Neutrophil (primary cell): ENCODE measurements around the gene BLOC1S2.

Experiments
- H3K27ac ChIP-seq: fragments of 200-600 bp; sonication (generic); 2 replicates; pipeline ENCODE4 v1.5.1; 2016; ENCODE audit warnings: mild to moderate bottlenecking, moderate library complexity
- H3K27me3 ChIP-seq: fragments of 200-600 bp; sonication (generic); 2 replicates; pipeline ENCODE4 v1.6.0; 2016; ENCODE audit warnings: mild to moderate bottlenecking
- H3K36me3 ChIP-seq: fragments of 200-600 bp; sonication (generic); 2 replicates; pipeline ENCODE4 v1.5.1; 2017
- H3K4me1 ChIP-seq, 2 experiments: fragments of 200-600 bp in 1 of 2; sonication (generic) in 1 of 2; 1 replicate in 1 of 2; 2 replicates in 1 of 2; pipeline versions ENCODE4 v1.5.1 to v1.6.1; 2013 to 2016; ENCODE audit warnings: low read depth in 1 of 2, low read length in 1 of 2, mild to moderate bottlenecking in 1 of 2, moderate library complexity in 1 of 2; ENCODE audit not compliant: control insufficient read depth in 1 of 2, insufficient read depth in 1 of 2
- H3K4me3 ChIP-seq, 2 experiments: fragments of 200-600 bp in 1 of 2; sonication (generic) in 1 of 2; 1 replicate in 1 of 2; 2 replicates in 1 of 2; pipeline ENCODE4 v1.5.1; 2013 to 2016; ENCODE audit warnings: low read depth in 1 of 2, low read length in 1 of 2, mild to moderate bottlenecking in 1 of 2, moderate library complexity in 1 of 2
- H3K9me3 ChIP-seq: fragments of 200-600 bp; sonication (generic); 2 replicates; pipeline ENCODE4 v1.5.1; 2016
- CTCF ChIP-seq: fragments of 200-600 bp; sonication (generic); IDR thresholded peaks from 2 replicates; pipeline ENCODE4 v1.5.1; 2016; ENCODE audit warnings: antibody characterized with exemption

Gene BLOC1S2

GRCh38 chr10:100223879-100224278 lies 62.6 kb downstream of the BLOC1S2 start:
- peaks cover 12 to 14% of the 10 kb centered on the region in 2 experiments for H3K4me1 ChIP-seq
- H3K27me3 ChIP-seq, result no peaks in the 10 kb centered on the region
- TF ChIP-seq CTCF, result no peak
- no peaks in the 10 kb centered on the region for H3K9me3 ChIP-seq
- H3K27ac ChIP-seq, result peak overlapping the region; percentile 41
- peaks cover 65% of the 10 kb centered on the region for H3K36me3 ChIP-seq
- no peak overlapping the region for H3K4me3 ChIP-seq
